AG09319 (cell line): ENCODE results near the gene PLAAT2.

Experiments
- DNase-seq: peaks from one replicate; pipeline ENCODE4 v3.0.0-alpha.2; 2010; ENCODE audit warnings: low read depth; ENCODE audit errors: extremely low read depth
- CTCF ChIP-seq: IDR thresholded peaks from 2 replicates; pipeline ENCODE4 v1.5.1; 2011; ENCODE audit warnings: low read depth, mild to moderate bottlenecking, inconsistent platforms, low read length, moderate library complexity

Gene PLAAT2

GRCh38 chr11:63520606-63521170 is 42.5 kb downstream of the PLAAT2 start:
- no peak for DNase-seq
- no peak for TF ChIP-seq CTCF

GRCh38 chr11:63518548-63518947 is 44.6 kb downstream of the PLAAT2 start:
- TF ChIP-seq CTCF: no peak
- no peak for DNase-seq

- no peak for TF ChIP-seq CTCF
- DNase-seq: no peak
These were observed 46.0 kb downstream of the PLAAT2 start for GRCh38 chr11:63517156-63517555.

GRCh38 chr11:63516109-63516508 is 47.1 kb downstream of the PLAAT2 start:
- no peak for DNase-seq
- no peak for TF ChIP-seq CTCF

GRCh38 chr11:63512816-63513215 is 50.4 kb downstream of the PLAAT2 start:
- TF ChIP-seq CTCF: no peak
- no peak for DNase-seq

- no peak for TF ChIP-seq CTCF
- no peak for DNase-seq
These were observed 52.0 kb downstream of the PLAAT2 start for GRCh38 chr11:63511048-63511748.

- DNase-seq: peak; percentile 44
- peak; percentile 21 for TF ChIP-seq CTCF
These were observed 52.7 kb downstream of the PLAAT2 start for GRCh38 chr11:63510360-63511047.
